Esophagus muscularis mucosa (tissue), 4 donors: ENCODE measurements around the gene FGF12.

Source experiments
- EP300 ChIP-seq: sonication (generic); formaldehyde crosslinking; IDR thresholded peaks from one replicate; pipeline ENCODE4 v1.6.1; 2017; ENCODE audit warnings: antibody characterized with exemption
- POLR2A ChIP-seq: fragments of 450-650 bp; IDR thresholded peaks from one replicate; pipeline ENCODE4 v1.6.1; 2017; ENCODE audit warnings: antibody characterized with exemption, moderate library complexity, mild to moderate bottlenecking, low read depth
- POLR2AphosphoS5 ChIP-seq, 2 donors: sonication (generic); formaldehyde crosslinking; IDR thresholded peaks; one replicate each; pipeline ENCODE4 v1.6.1; 2017; ENCODE audit warnings: antibody characterized with exemption in 2 of 2
- TF ChIP-seq, protein P1 (sequence below), 3 experiments: fragments of 200-600 bp in 2 of 3; fragments of 450-650 bp in 1 of 3; sonication (generic) in 2 of 3; IDR thresholded peaks; one replicate each; pipeline ENCODE4 v1.5.1; 2017 to 2019; ENCODE audit warnings: antibody characterized with exemption in 3 of 3, mild to moderate bottlenecking in 2 of 3, moderate library complexity in 1 of 3

GRCh38 chr3:192382861-192383260 lies 344.5 kb downstream of the FGF12 start:
- TF ChIP-seq POLR2AphosphoS5 (IDR thresholded peaks at IDR 0.05) (no peak), POLR2A (no peak), EP300 (no peak)
- TF ChIP-seq, protein P1, sequence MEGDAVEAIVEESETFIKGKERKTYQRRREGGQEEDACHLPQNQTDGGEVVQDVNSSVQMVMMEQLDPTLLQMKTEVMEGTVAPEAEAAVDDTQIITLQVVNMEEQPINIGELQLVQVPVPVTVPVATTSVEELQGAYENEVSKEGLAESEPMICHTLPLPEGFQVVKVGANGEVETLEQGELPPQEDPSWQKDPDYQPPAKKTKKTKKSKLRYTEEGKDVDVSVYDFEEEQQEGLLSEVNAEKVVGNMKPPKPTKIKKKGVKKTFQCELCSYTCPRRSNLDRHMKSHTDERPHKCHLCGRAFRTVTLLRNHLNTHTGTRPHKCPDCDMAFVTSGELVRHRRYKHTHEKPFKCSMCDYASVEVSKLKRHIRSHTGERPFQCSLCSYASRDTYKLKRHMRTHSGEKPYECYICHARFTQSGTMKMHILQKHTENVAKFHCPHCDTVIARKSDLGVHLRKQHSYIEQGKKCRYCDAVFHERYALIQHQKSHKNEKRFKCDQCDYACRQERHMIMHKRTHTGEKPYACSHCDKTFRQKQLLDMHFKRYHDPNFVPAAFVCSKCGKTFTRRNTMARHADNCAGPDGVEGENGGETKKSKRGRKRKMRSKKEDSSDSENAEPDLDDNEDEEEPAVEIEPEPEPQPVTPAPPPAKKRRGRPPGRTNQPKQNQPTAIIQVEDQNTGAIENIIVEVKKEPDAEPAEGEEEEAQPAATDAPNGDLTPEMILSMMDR (IDR thresholded peaks at IDR 0.05): no peak
